ENCODE results near the gene OSGIN1.

OSGIN1 gene

GRCh38 chr16:83951544-83951943 is 1.5 kb upstream of the OSGIN1 start:
- DNase-seq (ENCODE audit: low read depth in 1 of 2, low spot score in 1 of 2): no peak
- TF ChIP-seq POLR2AphosphoS5 (IDR thresholded peaks at IDR 0.05; ENCODE audit: low read depth): no peak
- Histone ChIP-seq H3K4me3 (replicated peaks; ENCODE audit: insufficient read depth, low read length) (no peak overlapping the region), H3K27me3 (ENCODE audit: insufficient read depth, poor library complexity, severe bottlenecking) (no peaks in the 10 kb centered on the region), H3K27ac (replicated peaks) (no peak overlapping the region)

- TF ChIP-seq POLR2AphosphoS5 (IDR thresholded peaks at IDR 0.05; ENCODE audit: low read depth) (no peak), SPI1 (IDR thresholded peaks at IDR 0.05; ENCODE audit: borderline replicate concordance, low read depth) (no peak), CTCF (IDR thresholded peaks at IDR 0.05; ENCODE audit: insufficient read depth, low read length) (no peak), REST (IDR thresholded peaks at IDR 0.05; ENCODE audit: insufficient replicate concordance, low read depth) (no peak), GABPA (IDR thresholded peaks at IDR 0.05; ENCODE audit: low read depth) (no peak)
- H3K4me3 ChIP-seq (replicated peaks; ENCODE audit: insufficient read depth, low read length): no peak overlapping the region
- no peak for DNase-seq (ENCODE audit: low read depth in 1 of 2, low spot score in 1 of 2)
- H3K27ac ChIP-seq (replicated peaks): peak overlapping the region; percentile 50
- no peaks in the 10 kb centered on the region for H3K27me3 ChIP-seq (ENCODE audit: insufficient read depth, poor library complexity, severe bottlenecking)
These were observed 477 bp upstream of the OSGIN1 start for GRCh38 chr16:83952587-83952939.

- TF ChIP-seq CTCF (IDR thresholded peaks at IDR 0.05; ENCODE audit: insufficient read depth, low read length) (peak; percentile 45), REST (IDR thresholded peaks at IDR 0.05; ENCODE audit: insufficient replicate concordance, low read depth) (no peak)
- DNase-seq (ENCODE audit: low read depth in 1 of 2, low spot score in 1 of 2): peak in 1 of 2 experiments; percentile 56
- Histone ChIP-seq H3K27me3 (ENCODE audit: insufficient read depth, poor library complexity, severe bottlenecking) (no peaks in the 10 kb centered on the region), H3K27ac (replicated peaks) (peak overlapping the region; percentile 50), H3K4me3 (replicated peaks; ENCODE audit: insufficient read depth, low read length) (peak overlapping the region; percentile 56)
These were observed 946 bp downstream of the OSGIN1 start for GRCh38 chr16:83953796-83954576.

- H3K27ac ChIP-seq (replicated peaks): no peak overlapping the region
- DNase-seq (ENCODE audit: low read depth in 1 of 2, low spot score in 1 of 2): peak; percentile 25 to 37
- H3K4me3 ChIP-seq (replicated peaks; ENCODE audit: insufficient read depth, low read length): no peak overlapping the region
- H3K27me3 ChIP-seq (ENCODE audit: insufficient read depth, poor library complexity, severe bottlenecking): no peaks in the 10 kb centered on the region
- TF ChIP-seq CTCF (IDR thresholded peaks at IDR 0.05; ENCODE audit: insufficient read depth, low read length) (no peak), SPI1 (IDR thresholded peaks at IDR 0.05; ENCODE audit: borderline replicate concordance, low read depth) (peak; percentile 19; the same call in 1 of the 2 replicates), GABPA (IDR thresholded peaks at IDR 0.05; ENCODE audit: low read depth) (no peak), REST (IDR thresholded peaks at IDR 0.05; ENCODE audit: insufficient replicate concordance, low read depth) (no peak)
These were observed 1.6 kb downstream of the OSGIN1 start for GRCh38 chr16:83954577-83955016.
